ENCODE results near the gene CNN3.
A peak's percentile ranks its signal among the peaks of the same experiment; 100 is the strongest.

Gene CNN3

DNA sequence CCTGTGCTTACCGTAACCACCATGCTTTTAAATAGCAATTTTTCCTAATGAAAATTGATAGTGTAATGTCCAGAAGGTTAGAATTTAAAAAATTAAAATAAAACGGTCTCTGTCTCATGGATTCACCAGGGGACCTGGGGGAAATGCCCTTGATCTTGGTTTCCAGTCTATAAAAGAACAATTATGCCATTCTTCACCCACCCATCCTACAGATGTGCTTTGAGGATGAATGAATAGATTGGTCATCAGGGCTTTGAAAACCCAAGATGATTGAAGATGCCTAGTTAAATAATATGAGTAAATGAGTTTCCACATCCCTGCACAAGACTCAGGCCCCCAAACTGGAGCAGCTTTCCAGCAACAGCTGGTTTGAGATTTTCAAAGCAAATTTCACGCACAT lies 38.7 kb downstream of the CNN3 start:
- no peak for DNase-seq (ENCODE audit: low read depth in 1 of 2, low spot score in 1 of 2)

DNA sequence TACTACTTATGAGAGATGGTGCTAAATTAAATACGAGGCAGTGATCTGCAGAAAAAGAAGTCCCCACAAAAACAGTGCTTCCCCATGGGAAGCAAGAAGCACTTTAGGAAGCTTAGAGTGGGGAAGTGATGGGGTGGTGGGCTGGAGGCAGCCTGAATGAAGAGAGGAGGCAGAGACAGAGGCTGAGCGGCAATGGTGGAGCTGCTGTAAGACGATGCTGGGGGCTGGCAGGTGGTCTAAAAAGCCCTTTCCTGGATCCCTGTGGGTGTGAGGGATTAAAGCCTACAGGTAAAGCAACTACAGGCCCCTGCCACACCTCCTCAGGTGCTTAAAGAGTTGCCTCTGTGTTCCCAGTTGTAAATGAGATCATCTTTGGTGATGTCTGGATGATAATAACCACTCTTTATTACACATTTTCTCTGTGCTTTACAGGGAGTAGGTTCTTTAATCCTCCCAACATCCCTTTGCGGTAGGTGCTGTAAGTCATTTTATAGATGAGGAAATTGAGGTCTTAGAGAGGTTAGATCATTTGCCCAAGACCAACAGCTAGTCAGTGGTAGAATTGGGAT lies 39.2 kb downstream of the CNN3 start:
- no peak for DNase-seq (ENCODE audit: low read depth in 1 of 2, low spot score in 1 of 2)

DNA sequence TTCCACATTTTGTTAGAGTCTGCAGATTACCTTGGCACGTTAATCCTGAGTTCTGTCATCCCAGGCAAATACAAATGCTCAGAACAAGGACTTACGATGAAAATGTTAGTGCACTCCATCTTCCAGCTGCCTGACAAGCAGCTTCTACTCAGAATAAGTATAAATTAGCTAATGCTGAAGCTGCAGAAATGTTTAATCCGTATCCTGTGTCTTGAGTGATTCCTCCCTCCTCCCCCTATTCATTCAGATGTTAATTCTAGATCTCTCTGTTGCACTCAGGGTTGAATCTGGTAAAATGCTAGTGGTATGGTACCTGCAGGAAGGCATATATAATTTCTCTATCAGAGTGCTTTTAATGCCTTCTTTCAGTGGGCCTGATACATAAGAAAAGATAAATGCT lies 39.8 kb downstream of the CNN3 start:
- DNase-seq (ENCODE audit: low read depth in 1 of 2, low spot score in 1 of 2) = no peak

DNA sequence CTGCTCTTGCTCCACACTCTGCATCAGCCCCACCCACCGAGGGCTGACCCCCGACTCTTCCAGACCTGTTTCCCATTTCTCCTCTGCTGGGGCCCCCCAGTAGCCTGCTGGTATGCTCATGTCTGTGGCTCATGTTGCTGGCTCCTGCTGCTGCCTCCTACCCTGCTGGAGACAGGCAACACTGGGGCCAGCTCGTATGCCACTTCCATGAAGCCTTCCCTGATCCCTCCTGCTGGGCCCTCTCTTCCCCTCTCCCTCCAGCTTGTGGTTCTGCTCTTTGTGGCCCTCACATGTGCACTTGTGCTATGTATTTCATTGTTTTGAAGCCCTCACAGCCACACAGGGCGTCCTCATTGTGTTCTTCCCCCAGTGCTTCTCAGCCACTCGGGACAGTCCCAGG lies 40.5 kb downstream of the CNN3 start:
- DNase-seq (ENCODE audit: low read depth in 1 of 2, low spot score in 1 of 2) = no peak

DNA sequence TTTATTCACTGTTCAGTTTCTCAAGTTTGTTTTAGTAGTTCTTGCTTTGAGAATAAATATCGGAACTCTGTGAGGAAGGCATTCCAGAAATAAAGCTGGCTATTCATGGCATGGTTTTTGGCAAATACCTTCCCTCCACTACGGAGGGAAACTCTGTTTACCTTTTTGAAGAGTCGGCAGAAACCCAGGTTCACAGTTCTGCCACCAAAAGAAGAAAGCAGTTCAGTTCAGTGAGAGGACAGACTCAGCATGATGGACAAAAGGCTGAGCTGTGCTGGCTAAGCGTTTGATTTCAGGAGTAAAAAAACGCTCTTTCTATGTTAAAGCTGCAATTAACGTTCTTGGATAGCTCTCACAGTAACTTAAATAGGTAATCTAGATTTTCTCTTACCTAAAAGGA lies 42.4 kb downstream of the CNN3 start:
- no peak for DNase-seq (ENCODE audit: low read depth in 1 of 2, low spot score in 1 of 2)

DNA sequence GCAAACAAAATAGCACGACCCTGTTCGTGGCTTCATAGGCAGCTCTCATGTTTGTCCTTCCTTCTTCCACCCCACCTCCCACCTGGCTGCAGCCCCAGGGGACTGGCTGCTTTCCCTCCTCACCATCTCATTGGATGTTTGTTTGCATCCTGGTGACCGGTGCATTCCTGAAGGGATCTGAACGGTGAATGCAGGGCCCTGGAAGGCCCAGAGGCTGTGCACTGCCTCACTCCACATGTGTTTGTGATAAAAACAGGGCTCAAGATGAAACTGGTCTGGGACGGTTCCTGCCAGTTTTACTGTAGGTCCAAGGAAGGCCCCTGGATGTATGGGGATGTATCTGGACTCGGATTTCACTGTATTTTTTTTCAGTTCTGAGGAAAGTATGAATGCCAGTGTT lies 42.8 kb downstream of the CNN3 start:
- DNase-seq (ENCODE audit: low read depth in 1 of 2, low spot score in 1 of 2) = no peak

DNA sequence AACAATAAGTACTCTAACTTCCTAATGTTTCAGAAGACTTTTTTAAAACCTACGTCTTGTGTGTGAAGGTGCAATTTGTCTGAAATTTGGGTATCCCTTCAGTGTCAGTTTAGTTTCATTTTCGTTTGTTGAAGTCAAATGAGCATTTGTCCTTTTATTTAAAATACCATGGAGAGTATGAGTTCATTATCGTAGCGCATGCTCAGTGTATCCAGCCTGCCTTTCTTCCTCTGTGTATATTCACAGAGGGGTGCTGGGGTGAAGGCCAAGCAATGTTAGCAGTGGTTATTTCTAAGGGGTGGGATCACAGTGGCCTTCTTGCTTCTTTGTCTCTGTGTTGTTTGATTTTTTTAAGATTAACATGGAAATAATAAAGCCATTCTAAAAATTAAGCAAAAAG lies 43.2 kb downstream of the CNN3 start:
- peak in 1 of 2 donors; percentile 11 for DNase-seq (ENCODE audit: low read depth in 1 of 2, low spot score in 1 of 2)

DNA sequence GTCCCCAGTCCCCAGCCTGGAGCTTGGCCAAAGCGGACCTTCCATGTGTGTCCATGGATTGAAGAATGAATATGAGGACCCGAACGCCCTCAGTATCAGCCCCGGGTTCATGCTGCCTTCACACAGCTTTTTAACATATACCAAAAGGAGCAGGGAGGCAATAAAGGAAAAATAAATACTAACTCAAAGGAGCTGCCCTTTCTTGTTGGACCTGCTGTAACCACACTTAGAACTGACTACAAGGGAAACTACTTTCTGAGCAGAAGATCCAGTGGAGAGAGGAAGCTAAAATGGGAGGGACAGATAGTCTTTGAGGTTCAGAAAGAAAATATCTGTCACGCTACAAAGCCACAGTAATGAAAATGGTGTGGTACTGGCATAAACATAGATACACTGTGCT lies 48.6 kb downstream of the CNN3 start:
- no peak for DNase-seq (ENCODE audit: low read depth in 1 of 2, low spot score in 1 of 2)

DNA sequence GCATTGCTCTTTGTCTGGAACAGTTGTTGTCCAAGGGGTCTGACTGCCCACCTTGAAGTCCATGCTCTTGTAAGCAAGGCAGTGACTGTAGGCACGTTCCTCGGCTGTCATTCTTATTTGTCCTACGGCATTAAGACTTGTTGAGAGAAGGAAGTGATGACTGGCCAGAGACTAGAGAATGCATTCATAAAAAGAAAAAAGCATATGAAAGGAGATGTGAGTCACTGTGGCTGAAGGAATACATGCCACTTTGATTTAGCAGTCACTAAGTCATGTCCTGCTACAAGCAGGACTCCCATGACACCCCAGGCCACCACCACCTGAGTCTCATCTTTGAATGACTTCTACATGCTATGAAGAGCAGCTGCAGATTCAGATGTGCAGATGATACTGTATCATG lies 50.5 kb downstream of the CNN3 start:
- no peak for DNase-seq (ENCODE audit: low read depth in 1 of 2, low spot score in 1 of 2)

DNA sequence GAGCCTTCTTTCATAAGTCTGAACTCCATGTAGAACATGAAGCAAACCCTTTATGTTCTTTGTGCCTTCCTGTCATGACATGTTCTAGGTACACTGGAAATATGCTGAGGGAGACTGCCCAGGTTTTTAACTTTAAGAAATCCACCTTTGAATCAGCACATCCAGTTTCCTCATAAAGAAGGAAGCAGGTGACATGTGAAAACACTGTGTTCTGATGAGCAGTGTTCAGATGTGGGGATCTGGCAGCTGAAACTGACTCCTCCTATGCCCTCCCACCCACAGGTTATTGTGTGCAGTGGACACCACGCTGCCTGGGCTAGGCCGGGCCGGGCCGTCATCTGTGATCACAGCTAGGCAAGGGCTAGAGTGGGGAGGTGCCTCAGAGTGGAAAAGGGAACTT lies 51.1 kb downstream of the CNN3 start:
- DNase-seq (ENCODE audit: low read depth in 1 of 2, low spot score in 1 of 2) = no peak

DNA sequence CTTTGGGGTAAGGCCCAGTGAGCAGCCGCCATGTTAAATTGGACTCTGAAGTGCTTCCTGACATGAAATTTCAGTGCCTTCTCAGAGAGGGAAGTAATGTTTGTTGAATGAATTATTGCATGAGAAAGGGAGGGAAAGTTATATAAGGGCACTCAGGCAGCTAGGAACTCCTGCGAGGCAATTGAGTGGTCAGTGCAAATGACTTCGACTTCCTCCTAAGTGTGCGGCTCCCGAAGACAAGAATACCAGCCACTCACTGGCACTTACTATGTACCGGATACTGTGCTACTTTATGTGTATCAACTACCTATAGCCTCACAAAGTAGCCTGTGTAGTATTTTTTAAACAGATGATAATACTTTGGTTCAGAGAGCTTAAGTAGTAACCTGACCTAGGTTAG lies 52.5 kb downstream of the CNN3 start:
- no peak for DNase-seq (ENCODE audit: low read depth in 1 of 2, low spot score in 1 of 2)

DNA sequence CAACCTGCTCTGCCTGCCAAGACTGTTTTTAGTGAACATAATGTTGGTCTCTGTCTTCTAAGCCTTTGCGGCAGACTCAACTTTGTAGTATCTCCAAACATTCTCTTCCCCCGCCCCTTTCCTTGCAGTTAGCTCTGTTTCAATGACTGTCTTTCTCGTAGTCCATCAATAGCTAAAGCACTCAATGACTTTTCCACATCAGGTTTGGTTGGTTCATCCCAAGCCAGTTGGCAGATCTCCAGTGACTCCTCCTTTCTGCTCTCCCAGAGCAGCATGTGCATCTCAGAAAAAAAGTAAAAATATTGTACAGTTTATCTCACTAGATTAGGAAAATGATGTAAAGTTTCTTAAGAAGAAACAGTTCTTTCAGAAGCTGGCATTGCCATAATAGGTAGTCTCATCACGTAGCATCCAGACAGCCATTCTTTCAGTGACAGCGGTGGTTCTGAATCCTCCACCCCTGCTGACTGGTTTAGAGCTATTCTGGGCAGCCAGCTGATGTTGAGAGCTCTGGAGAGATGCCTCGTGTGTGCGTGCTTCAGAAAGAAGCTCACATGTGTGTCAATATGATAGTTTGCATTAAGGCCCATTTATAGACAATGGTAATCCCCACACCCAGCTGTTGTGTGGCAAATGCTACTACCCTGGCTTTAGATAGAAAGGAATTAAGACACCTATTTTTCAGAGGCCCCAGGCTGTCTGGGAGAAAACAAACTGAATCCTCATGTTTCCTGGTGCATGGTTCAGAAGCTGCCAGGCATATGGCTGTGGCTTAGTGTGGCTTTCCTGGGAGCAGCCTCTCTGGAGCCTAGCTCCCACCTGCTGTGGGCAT lies 53.2 kb downstream of the CNN3 start:
- no peak for DNase-seq (ENCODE audit: low read depth in 1 of 2, low spot score in 1 of 2)

DNA sequence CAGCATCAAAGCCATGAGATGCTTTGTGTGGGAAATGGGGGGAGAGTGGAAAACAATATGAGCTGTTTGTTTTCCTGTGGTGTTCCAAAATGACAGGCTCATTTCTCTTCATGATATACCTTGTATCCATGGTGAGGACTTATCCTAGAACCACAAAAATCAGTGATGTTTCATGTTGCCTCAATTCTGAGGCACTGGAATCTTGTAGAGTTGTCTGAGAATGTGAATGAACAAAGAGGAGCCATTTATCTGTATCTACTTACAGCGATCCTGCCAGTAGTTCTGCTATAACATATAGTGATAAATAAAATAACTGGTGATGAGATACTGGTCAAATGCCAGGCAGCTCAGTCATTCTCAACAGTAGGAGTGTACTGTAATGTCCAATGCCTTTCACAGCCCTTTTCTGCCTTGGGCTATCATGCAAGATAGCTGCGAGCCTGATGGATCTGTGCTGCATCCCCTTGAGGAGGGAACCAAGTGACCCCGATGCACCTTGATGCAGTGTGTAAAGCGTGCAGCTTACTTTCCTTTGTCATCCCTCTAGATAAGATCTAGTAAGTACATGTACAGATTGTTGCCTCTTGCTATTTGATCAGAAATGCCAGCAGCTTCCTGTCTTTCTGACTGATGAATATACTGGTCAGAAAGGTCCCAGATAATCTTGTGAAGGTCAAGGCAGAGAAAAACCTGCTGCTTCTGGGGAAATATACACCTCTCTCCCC lies 54.0 kb downstream of the CNN3 start:
- no peak for DNase-seq (ENCODE audit: low read depth in 1 of 2, low spot score in 1 of 2)

DNA sequence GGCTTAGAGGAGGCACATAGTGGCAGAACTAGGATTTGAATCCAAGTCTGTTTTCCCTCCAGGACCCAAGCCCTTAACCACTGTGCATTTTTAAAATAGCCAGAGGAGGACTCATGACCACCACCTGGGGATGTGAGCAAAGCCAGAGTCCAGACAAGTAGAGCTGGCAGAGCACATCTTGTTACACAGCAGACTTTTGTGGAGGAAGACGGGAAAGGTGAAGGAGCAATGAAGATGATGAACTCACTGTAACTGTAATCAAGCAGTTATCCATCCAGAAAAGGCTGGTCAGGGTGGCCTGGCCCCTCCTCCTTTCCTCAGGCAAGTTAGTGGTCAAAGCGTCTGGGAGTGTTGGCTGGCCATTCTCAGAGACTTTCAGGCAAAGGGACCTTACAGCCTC lies 55.9 kb downstream of the CNN3 start:
- no peak for DNase-seq (ENCODE audit: low read depth in 1 of 2, low spot score in 1 of 2)

DNA sequence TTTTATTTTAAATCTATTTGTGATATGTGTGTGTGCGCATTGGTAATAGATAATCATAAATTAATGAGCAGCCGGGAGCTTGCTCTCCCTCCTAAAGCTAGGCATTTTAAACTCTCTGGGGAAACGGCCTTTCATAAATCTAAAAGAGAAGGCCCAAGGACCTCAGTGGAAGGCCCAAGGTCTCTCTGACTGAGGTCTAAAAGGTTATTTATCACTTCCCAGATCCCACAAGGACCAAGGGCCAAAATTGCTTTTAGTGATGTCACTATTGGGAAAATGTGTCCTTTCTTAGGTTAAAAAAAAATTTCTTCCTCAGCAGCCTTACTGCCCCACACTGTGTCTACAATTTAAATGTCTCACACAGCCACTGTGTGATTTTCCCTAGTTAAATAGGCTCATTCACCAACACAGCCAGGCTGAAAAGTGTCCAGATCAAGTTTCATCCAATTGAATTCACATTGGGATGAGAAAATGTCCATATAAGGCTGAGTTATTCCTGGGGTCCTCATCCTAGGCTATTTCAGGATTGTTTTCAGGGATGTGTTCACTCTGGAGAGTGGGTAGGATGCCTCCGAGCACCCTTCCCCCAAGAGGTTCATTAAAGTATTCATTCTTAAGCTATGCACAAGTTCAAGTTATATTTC lies 60.6 kb downstream of the CNN3 start:
- no peak for DNase-seq (ENCODE audit: low read depth in 1 of 2, low spot score in 1 of 2)

DNA sequence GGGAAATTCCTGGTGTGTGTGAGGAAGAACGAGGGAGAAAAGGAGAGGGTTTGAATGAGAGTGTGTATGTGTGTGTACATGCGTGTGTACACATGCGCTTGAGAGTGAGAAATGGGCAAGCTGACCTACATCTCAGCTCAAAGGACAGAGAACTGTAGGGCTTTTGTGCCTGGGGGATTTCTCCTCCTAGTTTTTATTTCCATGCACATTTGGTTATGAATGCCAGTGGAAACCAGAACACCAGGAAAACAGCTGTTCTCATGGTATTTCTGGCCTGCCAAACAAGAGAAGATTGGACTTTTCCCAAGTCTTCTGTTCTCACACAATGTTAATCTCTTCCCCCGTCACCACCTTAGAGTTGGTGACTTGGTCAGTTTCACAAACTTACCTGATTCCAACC lies 61.5 kb downstream of the CNN3 start:
- DNase-seq (ENCODE audit: low read depth in 1 of 2, low spot score in 1 of 2) = no peak

DNA sequence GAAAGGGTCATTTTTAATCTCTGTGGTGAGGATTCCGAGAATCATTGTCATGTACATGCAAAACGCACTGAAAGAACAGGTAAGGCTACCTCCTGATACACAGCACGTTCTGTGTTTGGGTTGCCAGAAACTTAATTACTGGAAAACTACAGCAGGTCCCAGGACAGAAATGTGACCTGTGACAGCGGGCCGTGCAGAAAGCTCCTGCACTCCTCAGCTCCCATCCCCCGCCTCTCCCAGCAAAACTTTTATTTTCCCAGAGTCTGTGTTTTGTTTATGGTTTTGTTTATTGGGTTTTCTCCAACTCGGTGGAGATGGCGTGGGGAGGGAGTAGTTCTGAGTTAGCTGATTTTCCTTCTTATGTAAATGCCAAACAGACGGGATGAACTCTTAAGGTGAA lies 62.1 kb downstream of the CNN3 start:
- no peak for DNase-seq (ENCODE audit: low read depth in 1 of 2, low spot score in 1 of 2)

DNA sequence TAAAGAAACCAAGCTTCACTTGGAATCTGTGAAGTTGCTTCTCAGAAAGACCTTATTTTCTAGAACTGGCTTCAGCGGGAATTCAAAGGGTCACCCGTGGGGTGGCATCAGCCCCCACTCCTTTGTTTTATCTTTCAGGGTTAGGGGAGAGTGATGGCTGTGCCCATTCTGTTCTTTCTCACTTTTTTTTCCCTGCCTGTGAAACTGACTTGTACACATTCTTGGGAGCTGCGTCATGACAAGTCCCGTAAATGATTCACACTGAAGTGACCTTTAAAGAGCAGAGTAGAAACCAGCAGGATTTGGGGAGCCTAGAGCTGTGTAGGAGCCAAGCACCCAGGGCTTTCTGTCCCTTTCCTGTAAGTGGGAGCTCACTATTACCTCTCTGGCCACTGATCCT lies 63.0 kb downstream of the CNN3 start:
- DNase-seq (ENCODE audit: low read depth in 1 of 2, low spot score in 1 of 2) = no peak

DNA sequence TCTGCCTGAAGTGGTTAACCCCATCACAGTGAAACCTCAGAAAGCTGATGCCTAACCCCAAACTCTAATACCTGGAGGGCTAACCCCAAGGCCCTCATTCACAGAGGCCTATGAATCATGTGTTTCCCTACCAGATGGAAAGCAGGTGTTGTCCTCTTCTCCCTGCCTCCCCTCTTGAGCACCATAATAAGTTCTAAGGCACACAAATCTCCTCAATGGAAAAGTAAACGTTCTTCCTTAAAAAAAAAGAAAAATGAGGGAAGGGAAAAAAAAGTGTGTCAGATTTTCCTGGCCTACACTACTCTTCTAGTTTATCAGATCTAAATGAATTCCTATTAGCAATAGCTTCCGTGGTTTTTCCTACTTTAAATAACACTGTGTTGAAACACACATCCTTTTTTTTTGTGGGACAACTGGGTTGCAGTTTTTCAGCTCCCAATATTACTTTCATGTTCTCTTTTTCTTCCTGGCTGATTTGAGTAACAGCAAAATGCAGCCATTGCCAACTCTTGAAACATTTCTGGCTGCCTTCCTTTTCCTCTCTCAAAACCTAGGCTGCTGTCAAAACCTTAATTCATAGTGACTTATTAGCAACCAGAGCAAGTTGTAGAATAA lies 63.5 kb downstream of the CNN3 start:
- DNase-seq (ENCODE audit: low read depth in 1 of 2, low spot score in 1 of 2) = no peak

DNA sequence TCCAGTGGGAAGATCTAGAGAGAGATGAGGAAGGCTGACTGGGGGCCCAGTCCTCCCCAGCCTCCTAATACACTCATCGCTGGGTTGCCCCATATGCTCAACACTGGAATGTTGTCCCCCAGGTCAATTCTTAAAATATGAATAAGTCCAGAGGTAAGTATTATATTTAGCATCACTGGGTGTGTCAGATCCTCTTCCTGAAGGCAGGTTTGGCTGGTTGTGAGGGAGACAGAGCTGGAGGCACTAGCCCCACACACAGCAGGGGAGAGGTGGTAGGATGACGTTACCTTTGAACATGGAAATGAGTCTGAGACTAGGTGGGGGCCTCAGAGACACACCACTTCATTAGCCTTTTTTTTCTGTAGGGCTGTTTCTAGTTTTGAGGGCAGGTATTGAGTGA lies 64.2 kb downstream of the CNN3 start:
- no peak for DNase-seq (ENCODE audit: low read depth in 1 of 2, low spot score in 1 of 2)

DNA sequence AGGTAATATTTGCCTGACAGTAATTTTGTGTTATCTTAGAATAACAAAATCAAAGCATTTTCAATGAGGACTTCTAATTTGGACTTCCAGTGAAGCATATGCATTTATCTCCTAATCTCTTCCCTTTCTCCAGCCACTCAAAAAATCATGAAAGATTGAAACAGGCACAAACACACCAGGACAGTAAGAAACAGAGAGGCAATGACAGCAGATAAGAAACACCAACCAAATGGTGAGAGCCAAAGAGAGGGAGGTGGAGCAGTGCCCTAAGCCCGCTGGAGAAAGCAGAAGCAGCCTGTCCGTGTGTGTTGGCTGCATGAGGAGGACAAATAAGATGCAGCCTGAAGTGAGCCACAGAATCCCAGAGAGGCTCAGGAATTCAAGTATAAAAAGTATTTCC lies 67.7 kb downstream of the CNN3 start:
- no peak for DNase-seq (ENCODE audit: low read depth in 1 of 2, low spot score in 1 of 2)

DNA sequence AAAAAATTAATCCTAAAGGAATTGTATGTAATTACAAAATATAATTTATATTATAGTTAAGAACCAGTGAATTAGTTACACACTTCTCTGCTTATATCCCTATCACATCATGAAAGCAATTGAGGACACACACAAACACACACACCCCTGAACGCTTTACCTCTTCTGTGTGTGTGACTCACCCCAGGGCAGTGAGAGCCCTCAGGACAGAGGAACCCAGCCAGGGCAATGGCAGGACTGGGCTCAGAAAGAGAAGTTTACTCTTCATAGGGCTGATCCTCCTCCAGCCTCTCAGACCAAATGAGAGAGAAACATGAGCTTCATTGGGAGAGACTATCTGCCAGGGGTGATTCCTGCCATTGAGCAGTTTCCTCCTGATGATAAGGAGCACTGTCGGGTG lies 68.6 kb downstream of the CNN3 start:
- no peak for DNase-seq (ENCODE audit: low read depth in 1 of 2, low spot score in 1 of 2)
